G401.6 (cell line): Measurements from ENCODE around the gene TFF2.

ENCODE experiments used
- FAIRE-seq: peaks from 2 replicates; lab custom pipeline; 2012; peaks lifted over from hg19 to GRCh38; lab: Jason Lieb, UNC

TFF2 gene

DNA sequence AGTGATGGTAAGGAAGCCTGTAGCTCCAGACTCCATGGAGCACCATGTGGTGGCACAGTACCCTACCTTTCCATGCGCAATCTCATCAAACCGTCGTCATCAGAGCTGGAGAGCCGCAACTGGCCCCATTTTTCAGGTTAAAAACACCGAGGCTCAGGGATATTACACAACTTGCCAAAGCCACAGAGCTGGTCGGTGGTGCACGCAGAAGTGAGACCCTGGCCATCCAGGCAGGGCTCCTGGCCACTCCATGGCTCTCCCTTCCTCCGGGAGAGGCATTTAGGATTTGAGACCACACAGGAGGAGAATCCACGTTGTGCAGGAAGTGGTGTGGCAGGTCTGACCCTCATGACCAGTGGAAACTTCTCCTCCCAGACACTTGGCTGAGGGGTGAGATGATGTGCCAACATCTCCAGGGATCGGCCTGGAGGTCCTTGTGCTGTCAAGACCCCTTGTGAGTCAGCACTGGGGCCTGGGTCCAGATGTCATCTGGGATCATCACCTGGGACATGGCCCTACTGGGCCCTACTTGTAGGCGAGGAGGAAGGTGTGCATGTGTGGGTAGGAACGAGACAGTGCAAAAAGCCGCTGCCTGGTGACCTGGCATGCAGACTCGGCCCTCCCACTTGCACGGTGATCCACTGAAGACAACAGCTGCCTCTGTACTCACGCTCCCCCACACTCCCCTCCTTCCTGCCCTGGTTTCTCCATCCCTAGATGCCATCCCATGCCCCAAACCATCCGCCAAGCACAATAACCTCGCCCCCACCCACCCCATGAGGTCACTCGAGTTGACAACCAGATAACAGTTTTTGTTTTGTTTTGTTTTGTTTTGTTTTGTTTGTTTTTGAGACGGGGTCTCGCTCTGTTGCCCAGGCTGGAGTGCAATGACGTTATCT, 46.0 kb downstream of the TFF2 start:
- no peak for FAIRE-seq

- no peak for FAIRE-seq
Measured at GRCh38 chr21:42303443-42303842, 47.4 kb downstream of the TFF2 start.

DNA sequence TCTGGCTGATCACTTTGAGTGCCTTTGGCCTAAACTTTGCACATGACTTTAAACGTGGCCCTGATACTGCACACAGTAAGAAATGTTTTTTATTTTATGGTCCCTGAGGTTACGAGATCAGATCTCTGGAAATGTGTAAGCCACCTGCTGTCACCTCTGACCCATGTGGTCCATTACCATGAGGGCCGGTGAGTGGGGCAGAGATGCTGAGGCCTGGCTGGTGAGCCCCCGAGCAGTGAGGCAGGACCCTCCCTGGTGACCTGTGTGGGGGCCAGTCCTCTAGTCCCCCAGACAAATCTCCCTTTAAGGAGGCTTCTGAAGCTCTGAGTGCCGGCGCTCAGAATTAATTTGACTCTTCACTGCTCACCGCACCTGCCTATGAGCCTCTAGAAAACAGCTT, 48.0 kb downstream of the TFF2 start:
- no peak for FAIRE-seq

DNA sequence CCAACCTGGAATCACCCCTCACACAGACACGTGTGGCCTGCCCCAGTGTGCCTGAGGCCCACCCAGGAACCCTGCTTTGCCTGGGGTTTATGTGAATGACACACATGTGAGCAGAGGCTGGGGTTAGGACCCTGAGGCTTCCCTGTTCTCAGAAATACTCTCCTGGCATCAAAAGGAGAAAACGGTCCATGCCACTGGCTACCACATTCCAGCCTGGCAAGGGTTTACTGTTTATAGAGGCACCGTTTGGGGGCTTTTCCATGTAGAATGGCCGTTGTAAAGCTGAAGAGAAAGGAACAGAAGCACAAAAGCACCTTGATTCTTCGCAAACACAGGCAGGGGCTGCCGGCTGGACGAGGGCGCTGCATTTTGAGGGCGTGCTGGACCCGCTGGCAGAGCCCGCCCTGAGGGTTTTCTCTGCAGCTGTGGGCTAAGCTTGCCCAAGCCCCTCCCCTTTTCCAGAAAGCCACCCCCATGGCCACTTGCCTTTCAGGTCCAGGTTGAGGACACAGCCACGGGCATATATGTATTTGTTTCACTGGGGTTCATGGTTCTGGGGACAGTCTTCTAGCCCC, 48.6 kb downstream of the TFF2 start:
- FAIRE-seq: no peak

DNA sequence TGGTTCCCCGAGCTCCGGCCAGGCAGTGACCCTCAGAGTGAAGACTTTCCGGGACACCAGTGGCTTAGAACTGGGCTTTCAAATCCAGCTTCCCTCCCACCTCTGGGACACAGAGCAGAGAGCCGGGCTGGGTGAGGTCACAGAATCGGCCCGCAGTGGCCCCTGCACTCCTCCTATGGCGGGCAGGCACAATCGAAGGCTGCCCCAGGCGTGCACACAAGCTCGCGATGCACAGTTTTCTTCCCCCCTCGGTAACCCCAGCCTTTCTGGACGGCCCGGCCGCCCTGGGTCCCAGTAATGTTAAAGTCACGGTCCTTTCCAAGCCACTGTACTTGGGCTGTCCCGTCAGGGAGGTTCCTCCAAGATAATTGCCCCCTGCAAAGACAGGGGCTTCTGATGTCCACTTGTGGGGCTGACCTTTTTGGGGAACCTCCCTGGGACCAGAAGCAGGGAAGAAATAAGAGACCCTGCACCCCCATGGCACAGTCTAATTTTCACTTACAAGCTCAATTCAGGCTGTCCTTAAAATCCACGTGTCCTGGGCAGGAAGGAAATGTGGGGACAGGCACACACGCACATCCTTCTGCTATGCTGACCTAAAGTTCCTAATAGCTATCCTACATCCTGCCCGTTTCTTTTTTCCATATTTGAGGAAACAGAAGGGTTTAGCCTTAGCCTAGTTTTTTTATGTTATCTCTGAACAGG, 49.3 kb downstream of the TFF2 start:
- no peak for FAIRE-seq

GRCh38 chr21:42300956-42301355, 49.8 kb downstream of the TFF2 start:
- FAIRE-seq: no peak

- no peak for FAIRE-seq
Measured at GRCh38 chr21:42300045-42300583, 50.7 kb downstream of the TFF2 start.

- FAIRE-seq: no peak
Measured at GRCh38 chr21:42299324-42300044, 51.3 kb downstream of the TFF2 start.

DNA sequence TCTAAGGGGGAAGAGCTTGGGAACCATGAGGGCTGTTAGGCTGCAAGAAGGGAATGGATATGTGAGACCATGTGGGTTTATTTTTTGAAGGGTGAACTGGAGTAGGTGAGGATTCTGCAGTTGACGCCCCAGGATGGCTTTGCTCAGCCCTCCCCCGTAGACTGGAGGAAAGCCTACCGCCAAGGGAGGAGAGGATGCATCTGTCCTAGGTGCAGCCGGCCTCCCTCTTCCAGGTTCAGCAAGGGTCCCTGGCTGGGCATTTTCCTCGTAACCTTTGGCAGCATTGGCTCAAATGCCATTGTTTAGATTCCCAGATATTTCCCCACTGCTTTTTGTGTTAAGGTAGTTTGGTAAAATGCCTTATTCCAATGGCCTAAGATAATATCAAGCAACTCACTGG, 52.1 kb downstream of the TFF2 start:
- no peak for FAIRE-seq

GRCh38 chr21:42298237-42298636, 52.6 kb downstream of the TFF2 start:
- no peak for FAIRE-seq

DNA sequence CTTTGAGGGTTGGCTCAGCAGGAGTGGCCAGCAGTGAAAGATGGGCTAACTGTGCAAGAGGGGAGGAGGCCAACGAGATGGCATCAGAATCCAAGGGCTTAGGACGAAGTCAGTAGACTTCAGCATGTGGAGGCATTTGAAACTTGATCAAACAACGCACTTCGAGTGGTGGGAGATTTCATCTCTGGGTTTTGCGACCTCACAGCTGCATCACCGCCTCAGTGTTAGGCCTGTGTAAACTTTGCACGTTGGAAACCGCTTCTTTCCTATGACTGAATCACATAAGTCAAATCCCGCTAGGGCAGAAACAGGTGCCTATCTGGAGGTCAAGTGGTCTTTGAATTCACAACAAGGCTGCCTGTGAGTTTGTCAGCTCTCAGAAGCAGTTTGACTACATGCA, 53.4 kb downstream of the TFF2 start:
- no peak for FAIRE-seq

GRCh38 chr21:42296501-42296900, 54.3 kb downstream of the TFF2 start:
- no peak for FAIRE-seq
